Right lung (tissue), 5 donors: ENCODE results near the gene G0S2. TPM values are rescaled to one million over a fixed set of nuclear protein-coding genes. Genes with fewer than 3 reads are reported as not detected.
A peak's percentile ranks its signal among the peaks of the same experiment; 100 is the strongest.

Experiments
- DNase-seq, 2 donors: peaks; one replicate each; pipeline ENCODE4 v3.0.0-alpha.2; 2013
- polyA plus RNA-seq, 5 donors: library from polyadenylated mRNA; unstranded; fragments of 120-200 nt; gene quantifications; one replicate each; pipeline versions ENCODE4 v1.2.1 to v1.2.3, GENCODE V29; 2013; ENCODE audit warnings: inconsistent platforms in 1 of 5, low replicate concordance in 1 of 5; ENCODE audit not compliant: insufficient read length in 5 of 5, insufficient read depth in 1 of 5

G0S2 gene
- polyA plus RNA-seq, 5 donors: 25.3 to 78.1 (median 36.3) TPM

DNA sequence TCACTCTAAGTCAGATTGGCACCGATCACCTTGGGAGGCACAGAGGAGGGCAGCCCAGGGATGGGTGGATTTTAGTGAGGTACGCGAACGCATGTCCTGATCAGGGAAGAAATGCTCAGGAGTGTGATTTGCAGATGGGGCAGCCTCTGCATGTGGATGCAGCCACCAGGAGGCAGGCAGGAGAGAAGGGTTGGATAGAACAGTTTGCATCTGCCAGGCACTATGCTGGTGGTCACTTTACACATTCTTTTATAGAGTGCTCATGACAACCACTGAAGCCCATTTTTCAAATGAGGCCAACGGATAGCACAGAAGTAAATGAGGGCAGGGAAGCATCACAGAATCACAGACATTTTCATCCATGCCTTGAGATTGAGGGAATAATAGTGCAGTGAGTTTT, 28.7 kb upstream of the G0S2 start:
- no peak for DNase-seq

DNA sequence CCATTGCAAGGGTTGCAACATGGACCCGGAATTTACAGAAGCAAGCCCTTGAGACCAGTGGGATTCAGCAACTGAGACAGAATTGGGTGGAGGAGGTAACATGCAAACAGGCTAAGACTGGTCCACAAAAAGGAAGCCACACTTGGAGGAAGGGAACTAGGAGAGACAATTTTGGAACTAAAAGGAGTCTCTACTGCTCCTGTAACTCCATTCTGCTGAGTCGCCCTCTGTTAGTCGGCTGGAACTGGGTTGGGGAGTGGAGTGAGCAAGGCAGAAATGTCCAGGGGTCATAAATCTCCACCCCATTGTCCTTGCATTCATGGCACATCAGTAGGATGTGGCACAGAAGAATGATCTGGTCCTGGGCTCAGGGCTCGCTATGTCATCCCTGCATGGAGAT, 28.1 kb upstream of the G0S2 start:
- no peak for DNase-seq

DNA sequence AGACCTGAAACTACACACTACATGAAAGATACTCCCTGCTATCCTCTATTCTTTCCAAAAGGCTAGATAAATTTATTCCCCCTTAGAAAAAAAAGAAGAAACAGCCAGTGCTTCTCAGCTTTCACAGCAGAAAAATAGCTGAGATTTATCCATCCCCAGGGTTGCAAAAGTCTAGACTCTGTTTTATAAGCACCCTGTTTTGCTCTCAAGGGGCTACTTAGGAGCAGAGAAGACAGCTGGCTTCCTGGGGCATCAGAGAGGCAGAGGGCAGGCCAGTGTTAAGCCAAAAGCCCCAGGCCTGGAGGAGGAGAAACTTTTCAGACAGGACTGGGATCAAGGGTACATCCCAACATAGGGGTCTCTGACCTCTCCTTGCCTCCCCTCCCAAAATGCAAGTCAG, 26.9 kb upstream of the G0S2 start:
- DNase-seq: no peak

DNA sequence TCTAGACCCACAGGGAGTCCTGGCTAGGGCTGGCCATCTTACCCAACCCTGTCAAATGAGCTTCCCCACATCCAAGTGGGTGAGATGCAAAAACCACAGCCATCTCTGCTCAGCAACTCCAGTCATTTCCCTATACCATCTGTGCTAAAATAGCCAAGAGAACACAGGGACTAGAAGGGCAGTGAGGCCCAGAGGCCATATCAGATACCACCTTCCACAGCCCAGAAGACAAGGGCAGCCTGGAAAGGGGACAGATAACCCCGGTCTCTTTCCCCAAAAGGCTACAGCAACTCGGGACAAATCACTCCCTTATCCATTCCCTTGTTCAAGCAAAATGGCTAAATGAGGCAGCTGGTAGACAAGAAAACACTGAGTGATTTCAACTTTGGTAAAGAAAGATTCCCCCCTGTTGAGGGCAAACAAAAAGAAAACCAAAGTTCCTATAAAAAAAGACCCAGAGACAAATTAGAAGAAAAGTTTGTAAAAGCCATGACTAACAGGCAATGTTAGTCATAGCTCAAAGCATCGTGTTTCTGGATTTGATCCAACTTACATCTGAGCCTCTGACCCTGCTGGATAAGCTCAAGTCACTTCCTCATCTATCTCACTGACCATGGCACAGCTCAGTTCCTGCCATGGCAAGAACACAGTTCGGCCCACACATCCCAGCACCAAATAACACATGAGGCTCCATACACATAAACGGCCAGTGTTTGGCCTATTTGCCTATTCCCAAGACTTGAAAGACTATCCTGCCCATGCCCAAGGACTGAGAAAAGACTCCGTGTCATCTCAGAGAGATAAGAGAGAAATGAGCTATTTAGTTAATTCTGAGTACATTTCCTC, 26.1 kb upstream of the G0S2 start:
- no peak for DNase-seq

DNA sequence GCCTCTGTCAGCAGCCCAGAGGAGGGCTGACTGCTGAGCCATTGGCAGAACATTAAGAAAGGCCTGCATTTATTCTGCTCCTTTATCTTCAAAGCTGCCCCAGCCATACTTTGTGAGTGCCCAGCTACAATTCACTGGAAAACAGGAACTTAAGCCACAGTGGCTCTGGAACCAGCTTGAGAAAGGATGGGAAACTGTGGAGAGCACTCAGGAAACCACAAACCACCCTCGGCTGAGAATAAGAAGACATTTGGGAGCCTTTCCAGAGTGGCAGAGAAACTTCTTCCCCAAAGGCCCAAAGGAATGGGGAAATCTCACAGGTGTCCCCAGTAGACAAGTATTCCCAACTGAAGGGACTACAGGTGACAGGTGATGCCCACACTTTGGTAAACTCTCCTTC, 24.8 kb upstream of the G0S2 start:
- no peak for DNase-seq

DNA sequence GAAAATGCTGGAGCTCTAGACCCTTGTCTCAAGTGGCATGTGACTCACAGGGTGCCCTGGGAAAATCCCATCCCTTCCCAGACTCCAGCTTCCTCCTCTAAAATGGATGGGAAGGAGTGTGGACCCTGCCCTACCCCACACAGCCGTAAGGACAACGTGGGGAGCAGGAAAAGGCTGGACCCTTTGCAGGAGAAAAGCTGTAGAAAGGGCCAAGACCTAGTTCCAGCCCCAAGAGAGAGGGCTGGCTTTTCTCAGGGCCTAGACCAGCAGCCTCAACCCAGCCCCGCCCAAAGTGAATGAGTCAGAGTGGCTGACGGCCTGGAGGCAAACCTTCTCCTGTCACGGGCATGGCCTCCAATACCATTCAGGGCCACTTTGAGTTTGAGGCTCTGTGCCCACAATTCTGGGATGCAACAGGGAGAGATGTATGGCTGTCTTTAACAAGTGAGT, 24.0 kb upstream of the G0S2 start:
- no peak for DNase-seq

DNA sequence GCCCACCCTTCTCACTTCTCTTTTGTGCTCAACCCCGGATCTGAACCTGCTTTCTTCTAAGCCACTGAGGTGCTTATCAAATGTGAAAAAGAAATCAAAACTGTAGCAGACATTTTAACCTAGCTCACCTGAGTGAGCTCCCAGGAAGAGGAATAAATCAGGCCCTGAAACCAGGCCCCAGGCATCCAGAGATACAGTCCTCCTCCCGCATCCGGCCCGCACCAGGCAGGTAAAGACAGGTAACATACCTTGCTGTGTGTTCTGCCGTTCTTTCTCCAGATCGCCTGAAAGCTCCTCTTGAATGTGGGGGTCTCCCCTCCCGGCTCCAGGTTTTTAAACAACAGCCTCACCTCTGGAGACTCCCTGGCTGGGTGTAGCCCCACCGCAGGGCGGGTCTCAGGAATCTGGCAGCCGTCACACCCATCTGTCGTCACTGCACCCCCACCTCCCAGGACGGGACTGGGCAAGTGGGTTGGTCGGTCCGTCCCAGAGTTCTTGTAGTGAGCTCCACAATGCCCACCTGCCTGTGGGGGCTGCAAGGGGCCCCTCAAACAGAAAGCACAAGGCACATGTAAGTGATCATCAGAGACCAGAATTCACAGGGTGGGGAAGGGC, 23.0 kb upstream of the G0S2 start, which contains the start of gene LAMB3:
Gene LAMB3 (minus strand): TSS at position 305 of the 615 bp plus-strand sequence. CDS start 1,481 bp downstream, outside the sequence.
- DNase-seq: peak in 1 of 2 donors; percentile 52

DNA sequence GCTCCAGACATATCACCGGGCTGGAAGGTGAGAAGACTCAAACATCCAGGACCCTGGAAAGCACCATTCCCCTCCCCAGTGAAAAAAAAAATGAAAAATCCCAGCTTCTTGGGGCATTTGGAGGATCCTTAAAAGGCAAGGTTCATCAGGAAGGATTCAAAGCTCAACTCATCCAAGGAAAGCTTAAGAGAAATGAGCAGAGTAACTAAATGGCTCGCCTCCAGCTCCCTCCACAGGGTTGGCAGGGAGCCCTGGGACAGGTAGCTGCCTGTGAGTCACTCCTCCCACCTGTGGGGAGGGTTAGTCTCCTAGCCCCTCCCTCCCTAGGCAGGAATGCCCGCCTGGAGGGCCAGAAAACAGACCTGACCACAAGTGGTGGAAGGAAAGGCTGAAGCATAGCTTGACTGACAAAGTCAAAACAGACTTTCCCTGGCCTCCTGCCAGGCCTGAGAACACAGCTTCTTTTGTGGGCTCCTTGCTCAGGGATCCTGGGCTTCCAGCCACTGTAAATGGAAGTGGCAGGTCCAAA, 22.3 kb upstream of the G0S2 start:
- DNase-seq: peak; percentile 83

DNA sequence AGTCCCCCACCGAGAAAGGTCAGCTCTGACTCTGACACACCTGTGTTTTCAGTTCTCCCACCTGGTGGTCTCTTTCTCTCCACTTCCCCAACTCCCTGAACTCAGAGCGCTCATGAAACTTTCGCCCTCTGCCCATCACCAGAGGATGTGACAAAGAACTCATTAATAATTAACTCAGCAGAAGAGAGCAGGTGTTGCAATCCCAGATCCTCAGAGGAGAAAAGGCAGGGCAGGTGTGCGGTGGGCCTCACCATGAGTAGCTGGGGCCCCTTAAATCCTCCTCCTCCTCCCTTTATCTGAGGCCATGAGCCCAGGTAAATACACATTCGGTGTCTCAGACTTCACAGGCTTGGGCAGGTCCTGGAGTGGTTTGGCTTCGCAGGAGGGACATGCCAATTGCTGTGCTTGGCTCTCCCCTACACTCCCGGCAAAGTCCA, 21.3 kb upstream of the G0S2 start:
- peak in 1 of 2 donors; percentile 32 for DNase-seq

DNA sequence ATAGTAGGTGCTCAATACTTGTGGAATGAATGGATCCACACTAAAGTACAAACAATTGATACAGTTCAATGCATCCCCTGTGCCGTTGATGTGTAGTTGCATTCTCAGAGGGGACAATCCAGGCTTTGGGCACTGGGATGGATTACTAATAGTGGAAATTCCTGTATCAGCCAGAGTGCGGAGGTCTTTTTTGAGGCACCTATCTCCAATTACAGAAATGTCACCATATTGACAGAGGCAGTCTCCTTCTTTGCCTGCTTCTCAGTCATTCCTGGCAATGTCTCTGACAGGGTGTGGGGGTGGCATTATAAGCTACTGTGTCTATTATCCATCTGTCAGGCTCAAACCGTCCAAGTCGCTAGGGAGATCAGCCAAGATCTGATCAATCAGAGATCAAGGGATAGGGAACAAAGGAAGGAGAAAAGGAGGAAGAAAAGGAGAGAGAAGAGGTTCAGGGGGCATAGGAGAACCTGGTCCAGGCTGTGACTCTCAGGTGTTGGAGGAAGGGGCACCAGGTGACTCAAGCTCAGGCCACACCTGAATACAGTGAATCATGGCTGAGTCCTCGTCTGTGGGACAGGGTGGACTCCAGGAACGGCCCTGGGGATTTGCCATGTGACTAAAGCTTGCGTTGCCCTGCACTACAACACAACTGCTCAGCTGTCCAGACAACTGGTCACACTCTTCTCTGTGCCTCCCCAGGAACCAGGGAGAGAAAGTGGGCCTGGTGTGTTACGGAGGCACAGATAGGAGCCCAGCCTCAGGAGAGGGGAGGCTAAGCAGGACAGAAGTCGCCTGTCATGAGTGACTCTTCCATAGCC, 19.6 kb upstream of the G0S2 start:
- no peak for DNase-seq

DNA sequence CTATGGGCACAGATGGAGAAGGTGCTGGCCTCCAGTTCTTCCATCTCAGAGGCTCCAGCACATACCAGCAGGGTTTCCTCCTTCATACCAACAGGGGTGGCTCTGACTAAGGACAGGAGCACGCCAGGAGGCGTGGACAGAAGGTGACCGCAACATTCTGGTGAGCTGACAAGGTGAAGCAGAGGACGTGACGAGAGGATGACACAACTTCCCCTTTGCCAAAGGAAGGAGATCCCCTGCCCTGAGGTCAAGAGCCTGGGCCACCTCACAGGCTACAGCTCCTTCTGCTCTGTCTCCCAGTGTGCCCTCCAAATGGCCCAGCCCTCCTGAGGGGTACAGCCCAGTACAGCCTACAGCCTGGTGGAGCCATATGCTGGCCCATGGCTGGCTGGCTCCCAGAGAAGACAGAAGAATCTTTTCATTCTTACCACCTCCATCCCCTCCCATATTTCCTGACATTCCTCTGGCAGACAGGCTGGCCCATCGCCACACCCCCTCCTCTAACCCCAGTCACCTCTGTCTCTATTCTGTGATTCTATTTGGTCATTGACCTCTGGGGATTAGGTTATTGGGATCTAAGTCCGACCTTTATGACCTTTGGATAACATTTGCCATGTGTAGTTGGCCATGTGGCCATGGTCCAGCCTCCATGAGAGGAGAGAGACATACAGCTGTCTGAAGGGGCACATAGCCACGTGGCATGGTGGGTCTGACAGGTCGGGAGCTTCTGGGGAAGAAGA, 17.9 kb upstream of the G0S2 start:
- no peak for DNase-seq

DNA sequence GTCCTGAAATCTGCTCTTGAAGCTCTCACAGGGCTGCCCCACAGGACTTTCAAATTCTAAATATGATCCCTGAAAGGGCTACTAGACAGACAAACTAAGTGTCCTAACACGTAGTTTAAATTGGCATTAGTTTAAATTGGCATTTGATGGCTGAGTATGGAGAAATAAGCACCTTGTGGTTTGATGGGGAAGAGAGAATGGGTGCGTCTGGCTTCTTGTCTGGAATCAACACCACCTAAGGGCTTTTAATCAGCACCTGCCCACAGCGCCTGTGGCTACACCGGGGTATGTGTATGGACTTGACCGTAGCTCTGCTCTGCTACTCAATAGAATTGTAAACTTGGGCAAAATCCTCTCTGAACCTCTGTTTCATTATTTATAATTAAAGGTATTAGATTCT, 17.3 kb upstream of the G0S2 start:
- no peak for DNase-seq

DNA sequence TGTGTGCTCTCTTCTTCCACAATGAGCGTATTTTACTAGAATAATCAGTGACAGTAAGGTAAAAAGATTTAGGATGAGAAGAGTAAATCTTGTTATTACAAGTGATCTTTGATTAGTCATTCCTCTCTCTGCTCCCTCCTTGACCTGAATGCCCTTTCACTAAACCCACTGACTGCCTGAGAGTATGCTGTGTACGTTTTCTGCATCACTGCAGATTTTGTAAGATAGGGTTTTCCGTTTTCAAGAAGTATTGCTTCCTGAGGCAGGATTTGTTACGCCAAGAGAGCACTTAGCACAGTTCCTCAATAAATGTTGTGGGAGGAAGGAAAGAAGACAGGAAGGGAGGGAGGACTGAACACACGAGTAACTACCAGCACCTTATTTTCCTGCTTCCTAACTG, 15.3 kb upstream of the G0S2 start:
- DNase-seq: no peak

DNA sequence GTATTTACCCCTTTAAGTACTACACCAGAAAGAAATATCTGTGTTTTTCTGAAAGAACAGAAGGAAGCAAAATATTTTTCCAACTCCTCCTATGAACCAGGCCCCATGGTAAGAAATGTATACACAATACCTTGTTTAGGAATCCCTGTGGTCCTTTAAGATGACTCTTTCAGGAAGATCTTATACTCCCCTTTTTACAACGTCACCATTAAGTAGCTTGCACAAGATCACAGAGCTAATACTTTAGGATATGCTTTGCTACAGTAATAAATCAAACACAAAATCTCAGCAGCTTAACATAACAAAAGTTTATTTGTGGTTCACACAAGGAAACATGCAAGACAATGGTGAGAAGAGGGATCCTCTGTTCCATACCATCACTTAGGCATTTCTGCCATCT, 14.1 kb upstream of the G0S2 start:
- DNase-seq: no peak

DNA sequence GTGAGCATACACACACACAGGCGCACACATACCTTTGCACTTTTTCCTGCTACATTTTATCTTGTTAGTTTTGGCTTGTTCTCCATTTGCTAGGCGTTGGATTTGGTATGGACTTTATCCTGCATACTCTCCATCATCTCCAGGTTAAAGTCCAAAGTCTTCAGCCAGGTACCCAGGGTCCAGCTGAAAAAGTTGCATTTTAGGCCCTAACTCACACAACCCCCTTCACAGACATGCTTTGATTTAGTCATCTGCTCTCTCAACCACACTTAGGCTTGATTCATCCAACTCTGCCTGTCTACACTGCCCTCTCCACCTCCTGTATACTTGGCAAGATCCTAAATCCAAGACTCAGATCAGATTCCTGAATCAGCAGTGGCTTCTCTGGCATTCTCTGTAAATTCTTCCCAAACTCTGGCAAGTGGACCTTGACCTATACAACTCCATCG, 12.3 kb upstream of the G0S2 start:
- DNase-seq: no peak

DNA sequence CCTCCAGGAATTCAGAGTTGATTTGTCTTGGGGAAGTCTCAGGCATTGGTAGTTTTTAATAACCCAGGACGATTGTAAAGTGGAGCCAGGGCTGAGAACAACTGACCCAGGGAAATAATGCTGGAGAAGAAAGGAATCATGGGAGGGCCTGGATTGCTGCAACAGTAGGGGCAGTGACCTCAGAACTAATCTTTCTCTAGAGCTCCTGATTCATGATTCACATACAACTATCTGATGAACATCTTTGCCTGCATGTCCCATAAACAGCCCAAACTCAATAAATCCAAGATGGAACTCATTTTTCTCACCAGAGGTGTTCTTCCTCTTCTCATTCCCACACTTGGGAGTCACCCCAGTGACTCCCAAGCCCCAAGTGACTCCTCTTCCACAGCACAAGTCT, 8.1 kb upstream of the G0S2 start:
- no peak for DNase-seq

DNA sequence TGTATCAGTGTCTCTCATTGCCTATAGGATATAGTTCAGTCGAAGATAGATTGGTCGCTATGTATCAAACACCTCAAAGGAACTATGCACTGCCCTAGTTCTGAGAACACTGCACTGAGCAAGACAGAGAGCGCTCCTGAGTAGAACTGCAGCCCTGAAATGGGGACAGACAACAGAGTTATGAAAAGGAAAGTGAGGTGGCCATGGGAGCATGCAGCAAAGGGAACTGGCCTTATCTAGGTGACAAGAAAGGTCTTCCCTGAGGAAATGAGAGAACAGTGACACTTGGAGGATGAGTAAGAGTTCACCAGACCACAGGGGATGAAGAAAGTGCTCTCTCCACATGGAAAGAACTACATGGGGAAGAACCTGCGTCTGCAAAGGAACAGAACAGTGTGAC, 7.5 kb upstream of the G0S2 start:
- DNase-seq: no peak

DNA sequence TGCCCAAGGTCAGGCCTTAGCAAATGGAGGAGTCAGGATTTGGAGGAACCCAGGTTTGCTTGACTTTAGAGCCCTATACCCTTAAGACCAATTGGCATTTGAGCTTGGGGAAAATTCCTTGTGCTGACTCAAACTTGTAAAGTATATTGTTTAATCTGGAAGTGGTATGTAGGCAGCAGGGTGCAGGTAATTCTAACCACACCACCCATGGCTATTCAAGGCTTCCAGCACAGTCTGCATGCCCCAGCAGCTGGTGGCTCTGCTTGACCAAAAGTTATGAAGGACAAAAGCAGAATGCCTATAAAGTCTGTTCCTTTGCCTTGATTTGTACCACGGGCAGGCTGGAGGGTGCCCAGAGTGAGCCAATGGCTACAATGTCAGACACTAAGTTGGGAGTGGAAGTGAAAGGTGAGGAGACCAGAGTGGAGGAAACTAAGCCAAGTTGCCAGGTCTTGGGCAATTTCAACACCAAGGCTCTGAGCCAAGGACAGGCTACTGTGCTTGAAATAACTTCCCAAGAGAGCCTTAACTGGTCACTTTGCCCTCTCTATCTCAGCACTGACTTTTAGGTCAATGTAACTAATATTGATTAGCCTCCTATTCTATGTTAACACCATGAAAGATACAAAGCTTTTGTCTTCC, 4.7 kb upstream of the G0S2 start:
- no peak for DNase-seq

DNA sequence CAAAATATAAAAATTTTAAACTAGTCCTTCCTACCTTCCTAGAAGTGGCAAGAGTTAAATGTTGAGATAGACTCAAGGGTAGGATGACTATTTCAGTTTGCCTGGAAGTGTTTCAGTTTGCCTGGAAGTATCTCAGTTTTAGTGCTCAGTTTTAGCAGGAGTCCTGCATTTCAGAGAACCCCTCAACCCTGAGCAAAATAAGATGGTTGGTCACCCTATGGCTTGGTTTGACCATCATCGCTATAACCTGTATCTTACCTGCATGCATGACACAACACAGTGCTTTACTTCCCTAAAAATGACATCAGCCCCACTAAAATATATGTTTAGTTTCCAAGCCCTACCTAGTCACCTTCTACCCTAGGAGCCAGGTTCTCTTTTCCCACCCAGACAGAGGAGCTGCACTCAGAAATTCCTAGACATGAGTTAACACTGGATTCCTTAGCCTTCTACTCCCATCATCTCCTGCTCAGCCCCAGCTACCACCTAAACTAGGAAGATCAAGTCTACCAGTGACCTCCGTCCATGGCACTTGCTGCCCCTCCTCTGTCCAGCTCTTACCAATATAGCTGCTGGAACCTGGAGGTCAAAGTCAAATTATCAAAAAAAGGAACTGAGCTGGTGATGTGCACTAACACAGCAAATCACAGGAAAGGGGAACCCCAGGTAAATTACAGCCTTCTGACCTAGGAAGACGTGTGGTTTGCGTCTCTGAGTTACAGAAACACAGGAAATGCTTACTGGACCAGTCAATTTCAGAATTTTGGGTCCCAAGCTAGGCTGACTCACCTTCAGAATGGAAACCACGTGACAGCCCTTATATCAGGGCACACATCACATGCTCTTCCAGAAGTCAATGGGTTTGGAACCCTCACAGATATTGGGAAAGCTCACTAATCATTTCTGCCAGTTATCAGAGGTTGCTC, 2.2 kb upstream of the G0S2 start:
- DNase-seq: no peak
